Prostate gland (tissue), 2 donors: ENCODE measurements around the gene SKOR1. TPM values are rescaled to one million over a fixed set of nuclear protein-coding genes. Genes with fewer than 3 reads are reported as not detected.

Experiments used
- DNase-seq: peaks from one replicate; pipeline ENCODE4 v3.0.0-alpha.2; 2019; ENCODE audit warnings: low spot score
- H3K27ac ChIP-seq, 2 donors: fragments of 200-600 bp; sonication (generic); 2 replicates each; pipeline ENCODE4 v1.5.1; 2017 to 2019
- H3K27me3 ChIP-seq: fragments of 200-600 bp; sonication (generic); replicated peaks from 2 replicates; pipeline ENCODE4 v1.5.1; 2019; ENCODE audit not compliant: insufficient read depth
- H3K36me3 ChIP-seq, 2 donors: fragments of 200-600 bp; sonication (generic); 1 replicate in 1 of 2; 2 replicates in 1 of 2; pipeline versions ENCODE4 v1.5.1 to v1.8.1; 2017 to 2019
- H3K4me1 ChIP-seq: fragments of 200-600 bp; sonication (generic); replicated peaks from 2 replicates; pipeline ENCODE4 v1.5.1; 2019
- H3K4me3 ChIP-seq, 2 donors: fragments of 200-600 bp; sonication (generic); 2 replicates each; pipeline ENCODE4 v1.5.1; 2017 to 2019
- H3K9me3 ChIP-seq: fragments of 200-600 bp; sonication (generic); 2 replicates; pipeline ENCODE4 v1.5.1; 2017
- POLR2A ChIP-seq: fragments of 450-650 bp; IDR thresholded peaks from one replicate; pipeline ENCODE4 v1.6.1; 2016; ENCODE audit warnings: antibody characterized with exemption, mild to moderate bottlenecking
- POLR2AphosphoS5 ChIP-seq: sonication (generic); formaldehyde crosslinking; IDR thresholded peaks from one replicate; pipeline ENCODE4 v1.6.1; 2017; ENCODE audit warnings: antibody characterized with exemption
- WGBS: methylation state at CpG from one replicate; pipeline ENCODE4 v1.1.5; 2018; 5-methylcytosine and 5-hydroxymethylcytosine counted together
- intact Hi-C: fragments of 100-400 bp; cut with DNase I; formaldehyde crosslinking; loops from one replicate; pipeline ENCODE4 v1.14.2; 2022
- total RNA-seq, 2 donors: library from RNA; depleted of rRNA; stranded (reverse); fragments of >200 nt; gene quantifications; one replicate each; pipeline ENCODE4 v1.1.0, GENCODE V29; 2016
- TF ChIP-seq, protein P1 (sequence below), 4 experiments: fragments of 200-600 bp in 2 of 4; fragments of 450-650 bp in 2 of 4; sonication (generic) in 2 of 4; IDR thresholded peaks; 1 replicate in 3 of 4; 2 replicates in 1 of 4; pipeline ENCODE4 v1.5.1; 2016 to 2019; ENCODE audit warnings: antibody characterized with exemption in 4 of 4, mild to moderate bottlenecking in 2 of 4, moderate library complexity in 2 of 4

Gene SKOR1
- total RNA-seq, 2 donors from 2014 or later, result 0.59 to 1.7 TPM

DNA sequence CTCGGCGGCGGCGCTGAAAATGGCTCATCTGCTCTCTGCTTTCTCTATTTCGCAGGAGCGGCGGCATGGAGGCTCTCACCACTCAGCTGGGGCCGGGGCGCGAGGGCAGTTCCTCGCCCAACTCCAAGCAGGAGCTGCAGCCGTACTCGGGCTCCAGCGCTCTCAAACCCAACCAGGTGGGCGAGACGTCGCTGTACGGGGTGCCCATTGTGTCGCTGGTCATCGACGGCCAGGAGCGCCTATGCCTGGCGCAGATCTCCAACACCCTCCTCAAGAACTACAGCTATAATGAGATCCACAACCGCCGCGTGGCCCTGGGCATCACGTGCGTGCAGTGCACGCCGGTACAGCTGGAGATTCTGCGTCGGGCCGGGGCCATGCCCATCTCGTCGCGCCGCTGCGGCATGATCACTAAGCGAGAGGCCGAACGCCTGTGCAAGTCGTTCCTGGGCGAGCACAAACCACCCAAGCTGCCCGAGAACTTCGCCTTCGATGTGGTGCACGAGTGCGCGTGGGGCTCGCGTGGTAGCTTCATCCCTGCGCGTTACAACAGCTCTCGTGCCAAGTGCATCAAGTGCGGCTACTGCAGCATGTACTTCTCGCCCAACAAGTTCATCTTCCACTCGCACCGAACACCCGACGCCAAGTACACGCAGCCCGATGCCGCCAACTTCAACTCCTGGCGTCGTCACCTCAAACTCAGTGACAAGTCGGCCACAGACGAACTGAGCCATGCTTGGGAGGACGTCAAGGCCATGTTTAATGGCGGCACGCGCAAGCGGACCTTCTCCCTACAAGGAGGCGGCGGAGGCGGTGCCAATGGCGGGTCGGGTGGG is 790 bp downstream of the SKOR1 start:
- Histone ChIP-seq H3K4me3 (peak overlapping the region in 1 of 2 donors; percentile 8), H3K36me3 (no peaks in the 10 kb centered on the region), H3K27ac (no peak overlapping the region), H3K4me1 (peaks cover 11% of the 10 kb centered on the region), H3K9me3 (no peaks in the 10 kb centered on the region), H3K27me3 (peaks cover 88% of the 10 kb centered on the region)
- no peak for DNase-seq
- 6% methylated on average over 77 of the region's 77 CpGs for WGBS
- TF ChIP-seq POLR2A, result no peak
- TF ChIP-seq POLR2AphosphoS5, result no peak
- TF ChIP-seq, protein P1, sequence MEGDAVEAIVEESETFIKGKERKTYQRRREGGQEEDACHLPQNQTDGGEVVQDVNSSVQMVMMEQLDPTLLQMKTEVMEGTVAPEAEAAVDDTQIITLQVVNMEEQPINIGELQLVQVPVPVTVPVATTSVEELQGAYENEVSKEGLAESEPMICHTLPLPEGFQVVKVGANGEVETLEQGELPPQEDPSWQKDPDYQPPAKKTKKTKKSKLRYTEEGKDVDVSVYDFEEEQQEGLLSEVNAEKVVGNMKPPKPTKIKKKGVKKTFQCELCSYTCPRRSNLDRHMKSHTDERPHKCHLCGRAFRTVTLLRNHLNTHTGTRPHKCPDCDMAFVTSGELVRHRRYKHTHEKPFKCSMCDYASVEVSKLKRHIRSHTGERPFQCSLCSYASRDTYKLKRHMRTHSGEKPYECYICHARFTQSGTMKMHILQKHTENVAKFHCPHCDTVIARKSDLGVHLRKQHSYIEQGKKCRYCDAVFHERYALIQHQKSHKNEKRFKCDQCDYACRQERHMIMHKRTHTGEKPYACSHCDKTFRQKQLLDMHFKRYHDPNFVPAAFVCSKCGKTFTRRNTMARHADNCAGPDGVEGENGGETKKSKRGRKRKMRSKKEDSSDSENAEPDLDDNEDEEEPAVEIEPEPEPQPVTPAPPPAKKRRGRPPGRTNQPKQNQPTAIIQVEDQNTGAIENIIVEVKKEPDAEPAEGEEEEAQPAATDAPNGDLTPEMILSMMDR (IDR thresholded peaks at IDR 0.05), result no peak
- intact Hi-C loops, result no loop called here

DNA sequence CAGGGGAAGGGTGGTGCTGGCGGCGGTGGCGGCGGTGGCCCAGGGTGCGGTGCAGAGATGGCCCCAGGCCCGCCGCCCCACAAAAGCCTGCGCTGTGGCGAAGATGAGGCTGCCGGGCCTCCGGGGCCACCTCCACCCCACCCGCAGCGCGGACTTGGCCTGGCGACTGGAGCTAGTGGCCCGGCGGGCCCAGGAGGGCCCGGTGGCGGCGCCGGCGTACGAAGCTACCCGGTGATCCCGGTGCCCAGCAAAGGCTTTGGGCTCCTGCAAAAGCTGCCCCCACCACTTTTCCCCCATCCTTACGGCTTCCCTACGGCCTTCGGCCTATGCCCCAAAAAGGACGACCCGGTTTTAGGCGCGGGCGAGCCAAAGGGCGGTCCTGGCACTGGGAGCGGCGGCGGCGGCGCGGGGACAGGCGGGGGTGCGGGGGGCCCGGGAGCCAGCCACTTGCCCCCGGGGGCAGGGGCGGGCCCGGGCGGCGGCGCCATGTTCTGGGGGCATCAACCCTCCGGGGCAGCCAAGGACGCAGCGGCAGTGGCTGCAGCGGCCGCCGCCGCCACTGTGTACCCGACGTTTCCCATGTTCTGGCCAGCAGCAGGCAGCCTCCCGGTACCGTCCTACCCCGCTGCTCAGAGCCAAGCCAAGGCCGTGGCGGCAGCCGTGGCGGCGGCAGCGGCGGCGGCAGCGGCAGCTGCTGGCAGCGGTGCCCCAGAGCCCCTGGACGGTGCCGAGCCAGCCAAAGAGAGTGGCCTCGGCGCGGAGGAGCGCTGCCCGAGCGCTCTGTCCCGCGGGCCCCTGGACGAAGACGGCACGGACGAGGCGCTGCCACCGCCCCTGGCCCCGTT is 1.6 kb downstream of the SKOR1 start:
- H3K27me3 ChIP-seq, result peaks cover 84% of the 10 kb centered on the region
- intact Hi-C loops, result no loop called here
- no peak for DNase-seq
- TF ChIP-seq POLR2A (no peak), POLR2AphosphoS5 (no peak)
- TF ChIP-seq, protein P1 (IDR thresholded peaks at IDR 0.05), result no peak
- H3K4me1 ChIP-seq, result peaks cover 11% of the 10 kb centered on the region
- no peak overlapping the region for H3K27ac ChIP-seq
- H3K36me3 ChIP-seq, result no peaks in the 10 kb centered on the region
- no peak overlapping the region for H3K4me3 ChIP-seq
- no peaks in the 10 kb centered on the region for H3K9me3 ChIP-seq
- WGBS, result 4% methylated on average over 28 of the region's 88 CpGs

DNA sequence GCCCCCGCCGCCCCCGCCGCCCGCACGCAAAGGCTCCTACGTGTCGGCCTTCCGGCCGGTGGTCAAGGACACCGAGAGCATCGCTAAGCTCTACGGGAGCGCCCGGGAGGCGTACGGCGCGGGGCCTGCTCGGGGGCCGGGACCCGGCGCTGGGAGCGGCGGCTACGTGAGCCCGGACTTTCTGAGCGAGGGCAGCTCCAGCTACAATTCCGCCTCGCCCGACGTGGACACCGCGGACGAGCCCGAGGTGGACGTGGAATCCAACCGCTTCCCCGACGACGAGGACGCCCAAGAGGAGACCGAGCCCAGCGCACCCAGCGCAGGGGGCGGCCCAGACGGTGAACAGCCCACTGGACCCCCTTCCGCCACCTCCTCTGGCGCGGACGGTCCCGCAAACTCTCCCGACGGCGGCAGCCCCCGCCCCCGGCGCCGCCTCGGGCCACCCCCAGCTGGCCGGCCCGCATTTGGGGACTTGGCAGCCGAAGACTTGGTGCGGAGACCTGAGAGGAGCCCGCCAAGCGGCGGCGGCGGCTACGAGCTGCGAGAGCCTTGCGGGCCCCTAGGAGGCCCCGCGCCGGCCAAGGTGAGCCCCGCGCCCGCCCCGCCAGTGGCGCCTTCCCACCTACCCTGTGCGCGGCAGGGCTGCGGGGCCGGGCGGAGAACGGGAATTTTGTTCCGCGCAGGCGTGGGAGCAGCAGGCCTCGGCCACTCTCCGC is 2.4 kb downstream of the SKOR1 start:
- Histone ChIP-seq H3K4me1 (peaks cover 11% of the 10 kb centered on the region), H3K9me3 (no peaks in the 10 kb centered on the region), H3K27ac (no peak overlapping the region), H3K4me3 (peak overlapping the region in 1 of 2 donors; percentile 17), H3K36me3 (no peaks in the 10 kb centered on the region), H3K27me3 (peaks cover 76% of the 10 kb centered on the region)
- intact Hi-C loops, result no loop called here
- 5% methylated on average over 66 of the region's 91 CpGs for WGBS
- TF ChIP-seq, protein P1 (IDR thresholded peaks at IDR 0.05), result no peak
- TF ChIP-seq POLR2AphosphoS5 (no peak), POLR2A (no peak)
- no peak for DNase-seq

DNA sequence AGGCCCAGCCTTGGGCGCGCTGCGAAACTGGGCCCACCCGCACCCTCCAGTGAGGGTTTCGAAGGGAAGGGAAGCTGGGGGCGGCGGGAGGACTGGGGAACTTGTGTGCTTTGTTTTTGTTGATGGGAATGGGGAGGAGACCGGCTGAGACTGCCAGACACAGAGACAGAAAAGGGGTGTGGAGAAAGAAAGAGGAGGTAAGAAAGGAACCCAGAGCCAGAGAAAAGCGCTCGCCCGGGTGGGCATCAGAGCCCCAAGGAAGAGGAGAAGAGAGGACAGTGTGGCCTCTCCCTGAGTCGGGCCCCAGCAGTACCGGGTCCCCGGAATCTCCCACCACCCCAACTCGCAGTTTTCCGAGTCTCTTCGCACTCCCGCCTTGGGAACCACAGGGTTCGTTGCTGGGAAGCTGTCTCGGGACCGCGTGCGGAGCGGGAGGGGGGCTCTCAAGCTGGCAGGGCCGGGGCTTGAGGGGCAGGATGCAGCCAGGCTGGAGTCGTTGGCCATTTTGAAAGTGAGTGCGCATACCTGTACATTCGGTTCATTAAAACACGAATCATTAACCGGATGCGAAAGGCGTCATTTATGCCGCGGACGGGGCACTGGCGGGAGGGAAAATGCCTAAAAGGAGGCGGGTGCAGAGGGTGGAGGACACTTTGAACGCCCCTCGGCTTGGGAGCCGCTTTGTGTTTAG is 3.1 kb downstream of the SKOR1 start:
- 4% methylated on average over 38 of the region's 40 CpGs for WGBS
- intact Hi-C loops, result no loop called here
- Histone ChIP-seq H3K4me3 (peak overlapping the region in 1 of 2 donors; percentile 17), H3K9me3 (no peaks in the 10 kb centered on the region), H3K36me3 (no peaks in the 10 kb centered on the region), H3K27me3 (peaks cover 74% of the 10 kb centered on the region), H3K4me1 (peaks cover 13% of the 10 kb centered on the region), H3K27ac (no peak overlapping the region)
- DNase-seq, result no peak
- TF ChIP-seq, protein P1 (IDR thresholded peaks at IDR 0.05), result no peak
- no peak for TF ChIP-seq POLR2A
- no peak for TF ChIP-seq POLR2AphosphoS5
